Measurements from ENCODE around the gene FUCA1.

FUCA1 gene

DNA sequence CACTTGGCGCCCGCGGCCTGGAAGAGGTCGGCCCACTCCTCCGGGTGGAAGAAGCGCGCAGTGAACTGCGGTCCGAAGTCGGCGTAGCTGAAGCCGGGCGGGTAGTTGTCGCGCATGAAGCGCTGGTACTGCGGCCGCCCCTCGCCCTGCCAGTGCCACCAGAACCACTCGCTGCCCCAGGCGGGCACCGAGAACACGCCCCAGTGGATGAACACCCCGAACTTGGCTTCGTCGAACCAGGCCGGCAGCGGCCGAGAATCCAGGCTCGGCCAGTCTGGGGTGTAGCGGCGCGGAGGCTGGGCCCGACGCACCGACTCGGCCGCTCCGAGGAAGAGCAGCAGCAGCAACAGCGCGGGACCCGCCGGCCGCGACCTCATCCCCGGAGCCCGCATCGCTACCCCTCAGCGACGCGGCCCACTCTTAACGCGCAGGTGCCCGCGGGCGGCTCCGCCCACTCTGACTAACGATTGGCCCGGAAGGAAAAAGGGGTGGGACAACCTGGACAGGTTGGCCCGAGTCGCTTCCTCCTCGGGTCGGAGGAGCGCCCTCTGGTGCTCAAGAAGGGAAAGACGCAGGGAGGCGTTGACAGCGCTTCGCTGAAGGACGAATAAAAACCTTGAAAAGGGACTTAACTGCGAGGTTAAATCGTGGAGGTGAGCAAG lies at the start of gene FUCA1:
FUCA1 (minus strand) TSS at position 396 of the 662 bp plus-strand sequence; CDS start at position 392, 4 bp downstream.
- Mint-ChIP-seq H3K27ac (no peak within 1 kb of the TSS), H3K36me3 (ENCODE audit: low read depth) (no peaks in the 10 kb centered on the region)

GRCh38 chr1:23916209-23917131 lies 48.4 kb upstream of the FUCA1 start:
- H3K27ac Mint-ChIP-seq, result no peak overlapping the region
- peak; percentile 68 for TF ChIP-seq CTCF (IDR thresholded peaks at IDR 0.05)
- H3K9me3 Mint-ChIP-seq, result no peaks in the 10 kb centered on the region
- H3K4me3 Mint-ChIP-seq, result no peak overlapping the region
- peak; percentile 64 for DNase-seq
- H3K27me3 Mint-ChIP-seq (ENCODE audit: low read depth, poor library complexity), result peaks cover 7% of the 10 kb centered on the region
- H3K36me3 Mint-ChIP-seq (ENCODE audit: low read depth), result no peaks in the 10 kb centered on the region
- peaks cover 18% of the 10 kb centered on the region for H3K4me1 Mint-ChIP-seq

More for the DNA sequence above, at the start of gene FUCA1:
- peak; percentile 97 for TF ChIP-seq CTCF (IDR thresholded peaks at IDR 0.05)
- H3K27me3 Mint-ChIP-seq (ENCODE audit: low read depth, poor library complexity), result peaks cover 85% of the 10 kb centered on the region
- H3K9me3 Mint-ChIP-seq, result peaks cover 9% of the 10 kb centered on the region
- peak within 1 kb of the TSS; percentile 81 for H3K4me3 Mint-ChIP-seq
- H3K4me1 Mint-ChIP-seq, result peaks cover 17% of the 10 kb centered on the region
- peak; percentile 97 for DNase-seq

DNA sequence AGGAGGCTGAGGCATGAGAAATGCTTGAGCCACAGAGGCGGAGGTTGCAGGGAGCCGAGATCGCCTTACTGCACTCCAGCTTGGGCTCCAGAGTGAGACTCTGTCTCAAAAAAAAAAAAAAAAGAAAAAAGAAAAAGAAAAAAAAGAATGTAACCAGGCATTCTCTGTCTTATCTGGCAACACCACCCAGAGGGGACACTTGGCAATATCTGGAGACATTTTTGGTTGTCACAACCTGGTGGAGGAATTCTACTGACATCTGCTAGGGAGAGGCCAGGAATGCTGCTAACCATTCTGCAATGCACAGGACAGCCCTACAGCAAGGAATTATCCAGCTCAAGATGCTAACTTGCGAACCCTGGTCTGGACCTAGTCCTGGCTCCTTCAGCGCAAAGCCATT lies 47.4 kb upstream of the FUCA1 start:
- peaks cover 28% of the 10 kb centered on the region for H3K4me1 Mint-ChIP-seq
- H3K27ac Mint-ChIP-seq, result no peak overlapping the region
- peaks cover 11% of the 10 kb centered on the region for H3K27me3 Mint-ChIP-seq (ENCODE audit: low read depth, poor library complexity)
- no peak for TF ChIP-seq CTCF (IDR thresholded peaks at IDR 0.05)
- H3K4me3 Mint-ChIP-seq, result no peak overlapping the region
- DNase-seq, result no peak
- no peaks in the 10 kb centered on the region for H3K9me3 Mint-ChIP-seq
- no peaks in the 10 kb centered on the region for H3K36me3 Mint-ChIP-seq (ENCODE audit: low read depth)

DNA sequence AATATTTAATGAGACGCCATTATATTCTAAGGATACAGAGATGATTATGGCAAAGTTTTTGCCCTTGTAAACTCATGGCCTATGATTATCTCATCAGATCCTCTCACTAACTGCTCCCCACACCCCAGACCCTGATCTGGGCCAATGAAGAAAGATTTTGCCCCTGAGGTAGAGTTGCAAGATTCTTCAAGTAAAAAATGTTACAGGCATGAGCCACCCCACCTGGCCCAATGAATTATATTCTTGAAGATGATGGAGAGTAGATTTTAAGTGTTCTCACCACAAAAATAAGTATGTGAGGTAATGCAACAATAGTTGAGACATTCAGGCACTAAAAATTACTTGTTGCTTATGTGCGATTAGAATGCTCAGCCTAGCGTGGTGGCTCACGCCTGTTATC lies 46.8 kb upstream of the FUCA1 start:
- peaks cover 11% of the 10 kb centered on the region for H3K27me3 Mint-ChIP-seq (ENCODE audit: low read depth, poor library complexity)
- H3K9me3 Mint-ChIP-seq, result no peaks in the 10 kb centered on the region
- peaks cover 34% of the 10 kb centered on the region for H3K4me1 Mint-ChIP-seq
- no peaks in the 10 kb centered on the region for H3K36me3 Mint-ChIP-seq (ENCODE audit: low read depth)
- H3K4me3 Mint-ChIP-seq, result no peak overlapping the region
- no peak for DNase-seq
- no peak for TF ChIP-seq CTCF (IDR thresholded peaks at IDR 0.05)
- H3K27ac Mint-ChIP-seq, result no peak overlapping the region

DNA sequence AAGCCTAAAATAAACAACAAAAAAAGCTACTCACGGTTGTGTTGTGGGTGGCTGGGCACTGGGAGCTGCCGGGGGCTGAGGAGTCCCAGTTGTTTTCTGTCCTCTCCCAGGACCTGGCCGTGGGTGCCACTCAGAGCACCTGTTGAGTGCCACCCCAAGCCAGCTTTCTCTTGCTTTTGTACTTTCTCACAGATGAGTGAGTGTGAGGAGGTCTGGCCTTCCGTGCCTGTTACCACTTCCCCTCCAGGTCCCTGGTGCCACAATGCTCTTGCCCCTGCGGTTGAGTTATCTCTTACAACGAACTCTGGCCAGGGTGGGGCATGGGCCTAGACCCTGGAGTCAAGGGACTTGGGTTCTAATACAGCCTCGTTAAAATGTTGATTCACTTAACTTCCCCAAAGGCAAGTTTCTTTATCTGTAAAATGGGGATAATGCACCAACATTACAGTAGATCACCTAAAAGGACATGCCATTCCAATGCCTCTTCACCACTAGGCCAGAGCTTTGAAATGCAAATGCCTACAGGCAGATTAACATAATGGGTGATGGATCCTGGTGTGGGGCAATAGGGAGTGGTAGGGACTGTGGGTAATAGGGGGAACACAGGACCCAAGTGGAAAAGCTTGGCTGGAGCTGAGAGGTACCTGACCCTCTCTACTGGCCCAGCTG lies 45.3 kb upstream of the FUCA1 start, which contains the start of gene CNR2:
CNR2 (minus strand) TSS at position 151 of the 669 bp plus-strand sequence. CDS start 37,745 bp downstream, outside the sequence.
- Mint-ChIP-seq H3K27me3 (ENCODE audit: low read depth, poor library complexity) (peaks cover 11% of the 10 kb centered on the region), H3K9me3 (no peaks in the 10 kb centered on the region), H3K4me3 (no peak within 1 kb of the TSS), H3K27ac (no peak within 1 kb of the TSS), H3K36me3 (ENCODE audit: low read depth) (no peaks in the 10 kb centered on the region), H3K4me1 (peaks cover 49% of the 10 kb centered on the region)
- TF ChIP-seq CTCF (IDR thresholded peaks at IDR 0.05), result no peak
- no peak for DNase-seq
